HG03565 (cell line): ENCODE data around the gene PLCH2.

Experiments
- ATAC-seq: cut with Tn5 transposase; IDR thresholded peaks from one replicate; pipeline ENCODE4 v1.9.1; 2021; ENCODE audit warnings: mild to moderate bottlenecking, moderate library complexity; ENCODE audit not compliant: unreplicated experiment

The PLCH2 gene

GRCh38 chr1:2477791-2478499 lies 1.9 kb downstream of the PLCH2 start:
- no peak for ATAC-seq

GRCh38 chr1:2479186-2479585 lies 3.1 kb downstream of the PLCH2 start:
- no peak for ATAC-seq

- ATAC-seq, result no peak
Measured at GRCh38 chr1:2479618-2480017, 3.5 kb downstream of the PLCH2 start.

GRCh38 chr1:2480236-2480985 lies 4.3 kb downstream of the PLCH2 start:
- ATAC-seq, result no peak

- ATAC-seq, result no peak
Measured at GRCh38 chr1:2480986-2481364, 4.9 kb downstream of the PLCH2 start.

- no peak for ATAC-seq
Measured at GRCh38 chr1:2481885-2482284, 5.8 kb downstream of the PLCH2 start.

GRCh38 chr1:2482588-2482987 lies 6.5 kb downstream of the PLCH2 start:
- ATAC-seq, result no peak

- ATAC-seq, result no peak
Measured at GRCh38 chr1:2483026-2483425, 6.9 kb downstream of the PLCH2 start.

- ATAC-seq, result no peak
Measured at GRCh38 chr1:2483970-2484369, 7.9 kb downstream of the PLCH2 start.

- no peak for ATAC-seq
Measured at GRCh38 chr1:2486041-2486440, 10.0 kb downstream of the PLCH2 start.

GRCh38 chr1:2486558-2486957 lies 10.5 kb downstream of the PLCH2 start:
- ATAC-seq, result no peak

GRCh38 chr1:2488688-2489087 lies 12.6 kb downstream of the PLCH2 start:
- no peak for ATAC-seq

- ATAC-seq, result no peak
Measured at GRCh38 chr1:2489615-2490014, 13.5 kb downstream of the PLCH2 start.

- ATAC-seq, result no peak
Measured at GRCh38 chr1:2492091-2492490, 16.0 kb downstream of the PLCH2 start.

- no peak for ATAC-seq
Measured at GRCh38 chr1:2493218-2493617, 17.1 kb downstream of the PLCH2 start.

- ATAC-seq, result no peak
Measured at GRCh38 chr1:2493691-2494322, 17.7 kb downstream of the PLCH2 start.

GRCh38 chr1:2494323-2494693 lies 18.2 kb downstream of the PLCH2 start:
- no peak for ATAC-seq

GRCh38 chr1:2495026-2495425 lies 18.9 kb downstream of the PLCH2 start:
- ATAC-seq, result no peak

- no peak for ATAC-seq
Measured at GRCh38 chr1:2495546-2495945, 19.5 kb downstream of the PLCH2 start.

- no peak for ATAC-seq
Measured at GRCh38 chr1:2496087-2496622, 20.1 kb downstream of the PLCH2 start.

- ATAC-seq, result no peak
Measured at GRCh38 chr1:2496746-2497145, 20.7 kb downstream of the PLCH2 start.

GRCh38 chr1:2497891-2498290 lies 21.8 kb downstream of the PLCH2 start:
- no peak for ATAC-seq
